ENCODE data around the gene DHX16.

Gene DHX16

GRCh38 chr6:30686908-30687658 lies 14.3 kb upstream of the DHX16 start:
- TF ChIP-seq, protein P1, sequence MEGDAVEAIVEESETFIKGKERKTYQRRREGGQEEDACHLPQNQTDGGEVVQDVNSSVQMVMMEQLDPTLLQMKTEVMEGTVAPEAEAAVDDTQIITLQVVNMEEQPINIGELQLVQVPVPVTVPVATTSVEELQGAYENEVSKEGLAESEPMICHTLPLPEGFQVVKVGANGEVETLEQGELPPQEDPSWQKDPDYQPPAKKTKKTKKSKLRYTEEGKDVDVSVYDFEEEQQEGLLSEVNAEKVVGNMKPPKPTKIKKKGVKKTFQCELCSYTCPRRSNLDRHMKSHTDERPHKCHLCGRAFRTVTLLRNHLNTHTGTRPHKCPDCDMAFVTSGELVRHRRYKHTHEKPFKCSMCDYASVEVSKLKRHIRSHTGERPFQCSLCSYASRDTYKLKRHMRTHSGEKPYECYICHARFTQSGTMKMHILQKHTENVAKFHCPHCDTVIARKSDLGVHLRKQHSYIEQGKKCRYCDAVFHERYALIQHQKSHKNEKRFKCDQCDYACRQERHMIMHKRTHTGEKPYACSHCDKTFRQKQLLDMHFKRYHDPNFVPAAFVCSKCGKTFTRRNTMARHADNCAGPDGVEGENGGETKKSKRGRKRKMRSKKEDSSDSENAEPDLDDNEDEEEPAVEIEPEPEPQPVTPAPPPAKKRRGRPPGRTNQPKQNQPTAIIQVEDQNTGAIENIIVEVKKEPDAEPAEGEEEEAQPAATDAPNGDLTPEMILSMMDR (conservative IDR thresholded peaks at IDR 0.05; ENCODE audit: control insufficient read depth, insufficient read depth, low read depth, low read length) = no peak
- DNase-seq (ENCODE audit: low read depth) = peak; percentile 98
- H3K4me3 ChIP-seq (ENCODE audit: control insufficient read depth, low read depth, low read length) = peak overlapping the region; percentile 92

GRCh38 chr6:30686009-30686907 lies 13.5 kb upstream of the DHX16 start, which contains the start of gene PPP1R18:
PPP1R18 (minus strand) TSS chr6:30686645; CDS start chr6:30686018, 627 bp downstream.
- peak; percentile 63 for DNase-seq (ENCODE audit: low read depth)
- peak within 1 kb of the TSS; percentile 92 for H3K4me3 ChIP-seq (ENCODE audit: control insufficient read depth, low read depth, low read length)
- TF ChIP-seq, protein P1 (conservative IDR thresholded peaks at IDR 0.05; ENCODE audit: control insufficient read depth, insufficient read depth, low read depth, low read length) = no peak

- H3K4me3 ChIP-seq (ENCODE audit: control insufficient read depth, low read depth, low read length) = peak overlapping the region; percentile 92
- peak; percentile 44 for DNase-seq (ENCODE audit: low read depth)
- TF ChIP-seq, protein P1 (conservative IDR thresholded peaks at IDR 0.05; ENCODE audit: control insufficient read depth, insufficient read depth, low read depth, low read length) = peak; percentile 33
Measured at GRCh38 chr6:30685157-30686008, 12.6 kb upstream of the DHX16 start.

DNA sequence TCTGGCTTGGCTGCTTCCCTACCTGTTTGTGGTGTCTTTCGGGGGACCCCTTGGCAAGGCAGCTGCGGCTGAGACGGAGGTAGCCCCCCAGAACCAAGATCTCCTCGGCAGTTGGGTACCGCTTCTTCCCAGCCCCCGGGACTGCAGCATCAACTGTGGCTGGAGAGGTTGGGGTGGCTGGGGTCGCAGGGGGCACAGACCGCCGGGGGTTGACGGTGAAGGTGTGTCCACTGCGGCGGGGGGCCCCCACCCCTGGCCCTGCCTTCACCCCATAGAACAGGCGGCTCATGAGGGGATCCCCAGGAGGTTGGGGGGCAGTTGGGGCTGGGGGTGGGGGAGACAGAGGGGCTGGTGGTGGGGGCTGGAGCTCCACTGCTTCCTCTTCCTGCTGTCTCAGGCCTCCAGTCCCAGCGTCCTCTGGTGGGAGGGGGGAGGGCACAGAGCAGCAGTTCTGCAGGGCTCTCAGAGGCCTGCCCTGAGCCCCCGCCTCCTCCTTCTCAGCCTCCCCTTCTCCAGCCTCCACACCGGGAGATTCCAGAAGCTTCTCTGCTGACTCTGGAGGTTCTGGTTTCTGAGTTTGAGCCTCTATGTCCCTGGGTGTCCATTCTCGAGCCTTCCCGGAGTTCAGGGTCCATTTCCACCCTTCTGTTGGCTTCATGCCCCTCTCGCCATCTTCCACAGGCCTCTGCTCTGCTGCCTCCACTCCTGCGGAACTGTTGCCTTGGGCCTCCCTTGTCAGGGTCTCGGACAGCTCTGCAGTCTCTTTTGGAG lies 11.8 kb upstream of the DHX16 start:
- H3K4me3 ChIP-seq (ENCODE audit: control insufficient read depth, low read depth, low read length) = peak overlapping the region; percentile 92
- TF ChIP-seq, protein P1 (conservative IDR thresholded peaks at IDR 0.05; ENCODE audit: control insufficient read depth, insufficient read depth, low read depth, low read length) = no peak
- DNase-seq (ENCODE audit: low read depth) = peak; percentile 44

DNA sequence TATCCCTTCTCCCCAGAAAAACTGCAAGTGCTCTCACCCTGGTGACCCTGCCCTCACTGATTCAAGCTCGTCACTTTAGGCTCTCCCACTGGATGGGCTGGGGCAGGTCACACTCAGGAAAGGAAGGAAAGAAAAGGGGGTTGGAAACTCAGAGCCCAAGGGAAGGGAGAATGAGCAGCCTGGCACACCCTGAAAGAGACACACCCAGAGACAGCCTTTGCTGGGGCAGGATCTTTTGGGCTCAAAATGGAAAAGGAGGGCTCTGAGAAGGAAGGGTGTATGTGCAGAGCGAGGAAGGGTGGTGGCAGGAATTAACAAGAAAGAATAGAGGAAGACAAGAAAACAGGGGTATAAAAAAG lies 11.2 kb upstream of the DHX16 start:
- no peak for DNase-seq (ENCODE audit: low read depth)
- TF ChIP-seq, protein P1 (conservative IDR thresholded peaks at IDR 0.05; ENCODE audit: control insufficient read depth, insufficient read depth, low read depth, low read length) = no peak
- peak overlapping the region; percentile 92 for H3K4me3 ChIP-seq (ENCODE audit: control insufficient read depth, low read depth, low read length)

All from fibroblast of mammary gland (primary cell).